H9 (cell line): ENCODE measurements around the gene MGP. TPM values are rescaled to one million over a fixed set of nuclear protein-coding genes. Genes with fewer than 3 reads are reported as not detected.

Source experiments
- DNase-seq: peaks from one replicate; pipeline ENCODE4 v3.0.0-alpha.2; 2017
- H2AFZ ChIP-seq: one replicate; pipeline ENCODE4 v1.6.1; 2013; ENCODE audit warnings: mild to moderate bottlenecking, low read length, control low read depth, moderate library complexity
- H2AK5ac ChIP-seq: 2 replicates; pipeline ENCODE4 v1.6.1; 2013; ENCODE audit warnings: low read length, control low read depth, mixed read lengths; ENCODE audit not compliant: insufficient read length
- H2BK120ac ChIP-seq: one replicate; pipeline ENCODE4 v1.6.1; 2013; ENCODE audit warnings: low read depth, mild to moderate bottlenecking, low read length, control low read depth, inconsistent platforms; ENCODE audit not compliant: poor library complexity, severe bottlenecking
- H2BK12ac ChIP-seq: 2 replicates; pipeline ENCODE4 v1.6.1; 2013; ENCODE audit warnings: low read length, control low read depth, mixed read lengths, low read depth; ENCODE audit not compliant: insufficient read length
- H2BK15ac ChIP-seq: 2 replicates; pipeline ENCODE4 v1.6.1; 2013; ENCODE audit warnings: low read depth, low read length, control low read depth
- H2BK20ac ChIP-seq: one replicate; pipeline ENCODE4 v1.6.1; 2013; ENCODE audit warnings: low read depth, mild to moderate bottlenecking, low read length, control low read depth, inconsistent platforms; ENCODE audit not compliant: poor library complexity, severe bottlenecking
- H2BK5ac ChIP-seq: 2 replicates; pipeline ENCODE4 v1.6.1; 2013; ENCODE audit warnings: low read length, control low read depth, mixed read lengths; ENCODE audit not compliant: insufficient read length
- H3K14ac ChIP-seq: 2 replicates; pipeline ENCODE4 v1.6.1; 2013; ENCODE audit warnings: low read length, control low read depth; ENCODE audit not compliant: insufficient read depth
- H3K18ac ChIP-seq: 2 replicates; pipeline ENCODE4 v1.6.1; 2013; ENCODE audit warnings: low read depth, mild to moderate bottlenecking, mixed read lengths, low read length, control low read depth; ENCODE audit not compliant: insufficient read length
- H3K23ac ChIP-seq: 2 replicates; pipeline ENCODE4 v1.6.1; 2013; ENCODE audit warnings: low read length, control low read depth, mixed read lengths, low read depth; ENCODE audit not compliant: insufficient read length
- H3K23me2 ChIP-seq: 2 replicates; pipeline ENCODE4 v1.6.1; 2013; ENCODE audit warnings: low read depth, mild to moderate bottlenecking, mixed read lengths, low read length, control low read depth; ENCODE audit not compliant: insufficient read length, poor library complexity, severe bottlenecking
- H3K27ac ChIP-seq: 2 replicates; pipeline ENCODE4 v1.5.1; 2013; ENCODE audit warnings: low read length, control low read depth, mixed read lengths, low read depth; ENCODE audit not compliant: insufficient read length
- H3K27me3 ChIP-seq: 2 replicates; pipeline ENCODE4 v1.6.1; 2013; ENCODE audit warnings: low read length, control low read depth, inconsistent platforms; ENCODE audit not compliant: insufficient read depth
- H3K4ac ChIP-seq: 2 replicates; pipeline ENCODE4 v1.6.1; 2013; ENCODE audit warnings: low read depth, mild to moderate bottlenecking, control low read depth, inconsistent platforms, low read length, moderate library complexity
- H3K4me1 ChIP-seq: 2 replicates; pipeline ENCODE4 v1.6.1; 2013; ENCODE audit warnings: low read length, control low read depth, inconsistent platforms; ENCODE audit not compliant: insufficient read depth
- H3K4me2 ChIP-seq: 2 replicates; pipeline ENCODE4 v1.6.1; 2013; ENCODE audit warnings: low read length, control low read depth, mixed read lengths; ENCODE audit not compliant: insufficient read length, insufficient read depth
- H3K56ac ChIP-seq: 2 replicates; pipeline ENCODE4 v1.6.1; 2013; ENCODE audit warnings: low read depth, mild to moderate bottlenecking, mixed read lengths, low read length, control low read depth; ENCODE audit not compliant: insufficient read length
- H3K79me1 ChIP-seq: 2 replicates; pipeline ENCODE4 v1.6.1; 2013; ENCODE audit warnings: low read depth, mild to moderate bottlenecking, moderate library complexity, low read length, control low read depth, inconsistent platforms; ENCODE audit not compliant: insufficient read depth, poor library complexity, severe bottlenecking
- H3K79me2 ChIP-seq: 2 replicates; pipeline ENCODE4 v1.6.1; 2013; ENCODE audit warnings: low read length, control low read depth, inconsistent platforms; ENCODE audit not compliant: insufficient read depth
- H3K9ac ChIP-seq: 2 replicates; pipeline ENCODE4 v1.6.1; 2013; ENCODE audit warnings: low read length, control low read depth, mixed read lengths; ENCODE audit not compliant: insufficient read length; ENCODE audit errors: extremely low read depth
- H3K9me3 ChIP-seq: one replicate; pipeline ENCODE4 v1.6.1; 2013; ENCODE audit warnings: low read depth, low read length, inconsistent platforms; ENCODE audit not compliant: control insufficient read depth
- H3T11ph ChIP-seq: one replicate; pipeline ENCODE4 v1.6.1; 2013; ENCODE audit warnings: mild to moderate bottlenecking, low read length, control low read depth, inconsistent platforms
- H4K20me1 ChIP-seq: one replicate; pipeline ENCODE4 v1.6.1; 2013; ENCODE audit not compliant: control insufficient read depth, insufficient read length, insufficient read depth
- H4K5ac ChIP-seq: 2 replicates; pipeline ENCODE4 v1.6.1; 2013; ENCODE audit warnings: low read depth, mild to moderate bottlenecking, mixed read lengths, low read length, control low read depth; ENCODE audit not compliant: insufficient read length
- H4K8ac ChIP-seq: replicated peaks from 2 replicates; pipeline ENCODE4 v1.6.1; 2013; ENCODE audit warnings: low read length, control low read depth, mixed read lengths, low read depth; ENCODE audit not compliant: insufficient read length
- H4K91ac ChIP-seq: 2 replicates; pipeline ENCODE4 v1.6.1; 2013; ENCODE audit warnings: low read depth, mild to moderate bottlenecking, moderate library complexity, mixed read lengths, low read length, control low read depth; ENCODE audit not compliant: insufficient read length
- H3K27ac Mint-ChIP-seq, 3 experiments: 2 replicates in 2 of 3; 3 replicates in 1 of 3; pipeline ENCODE4 v1.8.0; 2020 to 2021; ENCODE audit warnings: mixed read lengths in 3 of 3, mild to moderate bottlenecking in 1 of 3, moderate library complexity in 1 of 3
- H3K27me3 Mint-ChIP-seq: 2 replicates; pipeline ENCODE4 v1.8.0; 2021; ENCODE audit warnings: low read depth, mild to moderate bottlenecking, moderate library complexity, mixed read lengths
- H3K36me3 Mint-ChIP-seq, 3 experiments: 2 replicates in 2 of 3; 3 replicates in 1 of 3; pipeline ENCODE4 v1.8.0; 2020 to 2021; ENCODE audit warnings: low read depth in 3 of 3, mixed read lengths in 3 of 3; ENCODE audit not compliant: insufficient read depth in 1 of 3
- H3K4me1 Mint-ChIP-seq, 2 experiments: 2 replicates each; pipeline ENCODE4 v1.8.0; 2020; ENCODE audit warnings: mixed read lengths in 2 of 2
- H3K4me3 Mint-ChIP-seq, 2 experiments: 2 replicates in 1 of 2; 3 replicates in 1 of 2; pipeline ENCODE4 v1.8.0; 2020 to 2021; ENCODE audit warnings: mild to moderate bottlenecking in 2 of 2, mixed read lengths in 2 of 2, moderate library complexity in 1 of 2
- H3K9me3 Mint-ChIP-seq, 2 experiments: 2 replicates in 1 of 2; 3 replicates in 1 of 2; pipeline ENCODE4 v1.8.0; 2020; ENCODE audit warnings: mild to moderate bottlenecking in 2 of 2, mixed read lengths in 2 of 2, moderate library complexity in 1 of 2
- WGBS: extraction: QIAGEN DNeasy Blood & Tissue Kit; methylation state at CpG from one replicate; pipeline ENCODE4 v1.1.7; 2013; ENCODE audit warnings: missing lambda C conversion rate, low lambda C conversion rate, mixed read lengths; ENCODE audit not compliant: insufficient read length; ENCODE audit errors: extremely low coverage; 5-methylcytosine and 5-hydroxymethylcytosine counted together
- total RNA-seq: library from RNA; stranded (reverse); gene quantifications from 2 replicates; pipeline ENCODE4 v1.2.1, GENCODE V29; 2021
- TF ChIP-seq, protein P1 (sequence below): fragments of 200-600 bp; sonication (generic); conservative IDR thresholded peaks from 3 replicates; pipeline ENCODE4 v1.8.0; 2021; ENCODE audit warnings: antibody characterized with exemption, mild to moderate bottlenecking

Gene MGP
- total RNA-seq, 1 experiment from 2014 or later: not detected

DNA sequence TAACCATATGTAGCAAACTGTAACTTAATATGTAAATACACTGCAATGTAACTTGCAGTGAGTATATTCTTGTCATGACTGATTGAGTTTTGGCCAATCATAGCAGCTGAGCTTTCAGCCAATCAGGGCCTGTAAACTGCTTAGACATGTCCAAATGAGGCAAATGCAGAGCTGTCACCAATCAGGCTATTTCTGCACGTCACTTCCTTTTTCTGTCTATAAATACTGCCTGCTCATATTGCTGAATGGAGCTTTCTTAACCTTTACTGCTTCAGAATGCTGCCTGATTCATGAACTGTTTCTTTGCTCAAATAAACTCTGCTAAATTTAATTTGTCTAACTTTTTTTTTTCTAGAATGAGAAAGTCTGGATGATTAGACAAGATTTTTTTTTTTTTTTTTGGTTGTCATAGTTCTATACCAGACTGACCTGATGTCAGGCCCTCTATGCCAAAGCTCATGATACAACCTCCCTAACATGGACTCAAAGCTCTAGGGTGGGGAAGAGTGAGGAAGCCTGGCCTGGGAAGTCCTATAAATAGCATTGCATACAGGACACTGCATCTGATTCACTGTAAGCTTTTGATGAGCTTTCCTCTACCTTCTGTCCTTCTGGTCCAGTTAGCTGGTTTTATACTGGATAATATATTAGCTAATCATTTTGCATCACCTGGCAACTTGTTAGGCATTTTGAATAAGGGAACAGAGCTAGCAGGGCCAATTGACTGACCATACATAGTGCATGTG, 12.0 kb downstream of the MGP start:
- Histone ChIP-seq H3K9ac (no peak overlapping the region), H3K56ac (no peak overlapping the region), H2BK20ac (no peak overlapping the region), H2AK5ac (no peak overlapping the region), H3K23ac (no peak overlapping the region), H2BK120ac (no peak overlapping the region), H2BK12ac (no peak overlapping the region), H3K4me2 (no peak overlapping the region), H3K4ac (no peak overlapping the region), H3K18ac (no peak overlapping the region), H3K27me3 (no peaks in the 10 kb centered on the region), H2BK5ac (no peak overlapping the region), H3K23me2 (no peaks in the 10 kb centered on the region), H4K5ac (no peak overlapping the region), H3T11ph (no peak overlapping the region), H3K14ac (no peak overlapping the region), H4K91ac (no peak overlapping the region), H3K27ac (no peak overlapping the region), H2AFZ (no peak overlapping the region), H2BK15ac (no peak overlapping the region), H3K79me1 (no peaks in the 10 kb centered on the region), H4K20me1 (no peaks in the 10 kb centered on the region), H3K9me3 (no peaks in the 10 kb centered on the region), H3K79me2 (no peaks in the 10 kb centered on the region), H4K8ac (no peak overlapping the region), H3K4me1 (no peaks in the 10 kb centered on the region)
- no peaks in the 10 kb centered on the region for H3K4me1 Mint-ChIP-seq
- no peak overlapping the region for H3K4me3 Mint-ChIP-seq
- DNase-seq: no peak
- H3K27me3 Mint-ChIP-seq: no peaks in the 10 kb centered on the region
- TF ChIP-seq, protein P1, sequence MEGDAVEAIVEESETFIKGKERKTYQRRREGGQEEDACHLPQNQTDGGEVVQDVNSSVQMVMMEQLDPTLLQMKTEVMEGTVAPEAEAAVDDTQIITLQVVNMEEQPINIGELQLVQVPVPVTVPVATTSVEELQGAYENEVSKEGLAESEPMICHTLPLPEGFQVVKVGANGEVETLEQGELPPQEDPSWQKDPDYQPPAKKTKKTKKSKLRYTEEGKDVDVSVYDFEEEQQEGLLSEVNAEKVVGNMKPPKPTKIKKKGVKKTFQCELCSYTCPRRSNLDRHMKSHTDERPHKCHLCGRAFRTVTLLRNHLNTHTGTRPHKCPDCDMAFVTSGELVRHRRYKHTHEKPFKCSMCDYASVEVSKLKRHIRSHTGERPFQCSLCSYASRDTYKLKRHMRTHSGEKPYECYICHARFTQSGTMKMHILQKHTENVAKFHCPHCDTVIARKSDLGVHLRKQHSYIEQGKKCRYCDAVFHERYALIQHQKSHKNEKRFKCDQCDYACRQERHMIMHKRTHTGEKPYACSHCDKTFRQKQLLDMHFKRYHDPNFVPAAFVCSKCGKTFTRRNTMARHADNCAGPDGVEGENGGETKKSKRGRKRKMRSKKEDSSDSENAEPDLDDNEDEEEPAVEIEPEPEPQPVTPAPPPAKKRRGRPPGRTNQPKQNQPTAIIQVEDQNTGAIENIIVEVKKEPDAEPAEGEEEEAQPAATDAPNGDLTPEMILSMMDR: no peak
- H3K9me3 Mint-ChIP-seq: no peaks in the 10 kb centered on the region
- no peaks in the 10 kb centered on the region for H3K36me3 Mint-ChIP-seq
- WGBS: no CpG with 5 or more reads among the region's 1 CpG
- H3K27ac Mint-ChIP-seq: no peak overlapping the region
